ENCODE measurements around the gene CACNA1H. TPM values are rescaled to one million over a fixed set of nuclear protein-coding genes. Genes with fewer than 3 reads are reported as not detected.

The CACNA1H gene
- polyA plus RNA-seq, 1 experiment = 1.5 TPM

- H3K27ac ChIP-seq (ENCODE audit: low read depth, low read length) = no peak overlapping the region
- peaks cover 14% of the 10 kb centered on the region for H3K27me3 ChIP-seq (ENCODE audit: control insufficient read depth, insufficient read depth, low read length)
- no peak overlapping the region for H3K4me3 ChIP-seq (ENCODE audit: low read depth, low read length)
- no peak for TF ChIP-seq CTCF (IDR thresholded peaks at IDR 0.05; ENCODE audit: low read depth, low read length)
- DNase-seq (ENCODE audit: low read depth, low spot score) = no peak
- ChIA-PET CTCF (no interaction called here), POLR2A (no interaction called here)
- no peaks in the 10 kb centered on the region for H3K9me3 ChIP-seq (ENCODE audit: control insufficient read depth, insufficient read depth, low read length)
Measured at GRCh38 chr16:1117926-1118325, 35.0 kb upstream of the CACNA1H start.

GRCh38 chr16:1119129-1119528 is 33.8 kb upstream of the CACNA1H start:
- no peaks in the 10 kb centered on the region for H3K9me3 ChIP-seq (ENCODE audit: control insufficient read depth, insufficient read depth, low read length)
- POLR2A ChIA-PET = no interaction called here
- TF ChIP-seq CTCF (IDR thresholded peaks at IDR 0.05; ENCODE audit: low read depth, low read length) = no peak
- H3K27me3 ChIP-seq (ENCODE audit: control insufficient read depth, insufficient read depth, low read length) = peaks cover 14% of the 10 kb centered on the region
- no peak for DNase-seq (ENCODE audit: low read depth, low spot score)
- CTCF ChIA-PET = no interaction called here
- H3K27ac ChIP-seq (ENCODE audit: low read depth, low read length) = no peak overlapping the region
- H3K4me3 ChIP-seq (ENCODE audit: low read depth, low read length) = no peak overlapping the region

GRCh38 chr16:1119766-1120576 is 32.9 kb upstream of the CACNA1H start:
- no peak for TF ChIP-seq CTCF (IDR thresholded peaks at IDR 0.05; ENCODE audit: low read depth, low read length)
- ChIA-PET CTCF (interaction anchor here (0.6 kb wide), 1 partner anchor 309 kb away, joined by 4 read pairs; no protein-coding TSS in a partner anchor), POLR2A (no interaction called here)
- no peak overlapping the region for H3K4me3 ChIP-seq (ENCODE audit: low read depth, low read length)
- H3K27me3 ChIP-seq (ENCODE audit: control insufficient read depth, insufficient read depth, low read length) = peaks cover 14% of the 10 kb centered on the region
- DNase-seq (ENCODE audit: low read depth, low spot score) = no peak
- H3K9me3 ChIP-seq (ENCODE audit: control insufficient read depth, insufficient read depth, low read length) = no peaks in the 10 kb centered on the region
- H3K27ac ChIP-seq (ENCODE audit: low read depth, low read length) = no peak overlapping the region

GRCh38 chr16:1120577-1120941 is 32.3 kb upstream of the CACNA1H start:
- peaks cover 14% of the 10 kb centered on the region for H3K27me3 ChIP-seq (ENCODE audit: control insufficient read depth, insufficient read depth, low read length)
- CTCF ChIA-PET = no interaction called here
- no peak overlapping the region for H3K27ac ChIP-seq (ENCODE audit: low read depth, low read length)
- no peak overlapping the region for H3K4me3 ChIP-seq (ENCODE audit: low read depth, low read length)
- TF ChIP-seq CTCF (IDR thresholded peaks at IDR 0.05; ENCODE audit: low read depth, low read length) = no peak
- POLR2A ChIA-PET = no interaction called here
- no peak for DNase-seq (ENCODE audit: low read depth, low spot score)
- H3K9me3 ChIP-seq (ENCODE audit: control insufficient read depth, insufficient read depth, low read length) = no peaks in the 10 kb centered on the region

- Histone ChIP-seq H3K4me3 (ENCODE audit: low read depth, low read length) (no peak overlapping the region), H3K27ac (ENCODE audit: low read depth, low read length) (no peak overlapping the region), H3K27me3 (ENCODE audit: control insufficient read depth, insufficient read depth, low read length) (peaks cover 14% of the 10 kb centered on the region), H3K9me3 (ENCODE audit: control insufficient read depth, insufficient read depth, low read length) (no peaks in the 10 kb centered on the region)
- no peak for DNase-seq (ENCODE audit: low read depth, low spot score)
- no peak for TF ChIP-seq CTCF (IDR thresholded peaks at IDR 0.05; ENCODE audit: low read depth, low read length)
- ChIA-PET POLR2A (no interaction called here), CTCF (no interaction called here)
Measured at GRCh38 chr16:1121009-1121408, 31.9 kb upstream of the CACNA1H start.

Measured in AG04450 (cell line).